MM.1S (cell line): Measurements from ENCODE around the gene NDUFS7.
"Not testable (repeated sequence)": the region's sequence is repeated elsewhere in the genome, so short reads cannot be mapped to it uniquely, and the experiment has no call there.

ENCODE experiments used
- DNase-seq: peaks from one replicate; pipeline ENCODE4 v3.0.0-alpha.2; 2015
- H2AFZ ChIP-seq: fragments of 300-600 bp; sonication (generic); 2 replicates; pipeline ENCODE4 v1.6.0; 2016; ENCODE audit warnings: antibody characterized with exemption, low read length
- H3F3A ChIP-seq: fragments of 300-600 bp; sonication (generic); 2 replicates; pipeline ENCODE4 v1.6.1; 2016; ENCODE audit warnings: mild to moderate bottlenecking, antibody characterized with exemption, low read length, moderate library complexity, mixed read lengths; ENCODE audit not compliant: insufficient read depth
- H3K27ac ChIP-seq: fragments of 300-600 bp; sonication (generic); 2 replicates; pipeline ENCODE4 v1.5.1; 2016; ENCODE audit warnings: mild to moderate bottlenecking, low read length
- H3K27me3 ChIP-seq: fragments of 300-600 bp; sonication (generic); replicated peaks from 2 replicates; pipeline ENCODE4 v1.6.0; 2016; ENCODE audit warnings: low read length; ENCODE audit not compliant: insufficient read depth
- H3K36me3 ChIP-seq: fragments of 300-600 bp; sonication (generic); replicated peaks from 2 replicates; pipeline ENCODE4 v1.6.1; 2016; ENCODE audit warnings: mild to moderate bottlenecking, low read length, mixed read lengths; ENCODE audit not compliant: insufficient read depth
- H3K4me1 ChIP-seq: fragments of 300-600 bp; sonication (generic); 2 replicates; pipeline ENCODE4 v1.6.1; 2016; ENCODE audit warnings: low read length, mixed read lengths
- H3K4me2 ChIP-seq: fragments of 300-600 bp; sonication (generic); 2 replicates; pipeline ENCODE4 v1.6.0; 2016; ENCODE audit warnings: low read depth, low read length
- H3K4me3 ChIP-seq: fragments of 300-600 bp; sonication (generic); 2 replicates; pipeline ENCODE4 v1.5.1; 2016; ENCODE audit warnings: low read length, mixed read lengths
- H3K79me2 ChIP-seq: fragments of 300-600 bp; sonication (generic); 2 replicates; pipeline ENCODE4 v1.6.1; 2016; ENCODE audit warnings: mixed run types, low read length, mixed read lengths
- H3K9ac ChIP-seq: fragments of 300-600 bp; sonication (generic); 2 replicates; pipeline ENCODE4 v1.6.1; 2016; ENCODE audit warnings: low read length, mixed read lengths
- H3K9me2 ChIP-seq: fragments of 300-600 bp; sonication (generic); replicated peaks from 2 replicates; pipeline ENCODE4 v1.6.1; 2016; ENCODE audit warnings: mild to moderate bottlenecking, low read length, mixed read lengths; ENCODE audit not compliant: insufficient read depth
- H3K9me3 ChIP-seq: fragments of 300-600 bp; sonication (generic); replicated peaks from 2 replicates; pipeline ENCODE4 v1.6.1; 2016; ENCODE audit warnings: mild to moderate bottlenecking, low read length, mixed read lengths; ENCODE audit not compliant: insufficient read depth
- H4K20me1 ChIP-seq: fragments of 300-600 bp; sonication (generic); 2 replicates; pipeline ENCODE4 v1.6.1; 2016; ENCODE audit warnings: mild to moderate bottlenecking, low read length, moderate library complexity, mixed read lengths; ENCODE audit not compliant: insufficient read depth
- CTCF ChIP-seq: fragments of 300-600 bp; sonication (generic); IDR thresholded peaks from 2 replicates; pipeline ENCODE4 v1.5.1; 2016; ENCODE audit warnings: antibody characterized with exemption, low read length, mixed read lengths
- EZH2 ChIP-seq: fragments of 300-600 bp; sonication (generic); optimal IDR thresholded peaks from 2 replicates; pipeline ENCODE3; 2017; ENCODE audit warnings: low read depth, mild to moderate bottlenecking, antibody characterized with exemption, low read length, mixed read lengths
- EZH2phosphoT487 ChIP-seq: fragments of 300-600 bp; sonication (generic); IDR thresholded peaks from 2 replicates; pipeline ENCODE4 v1.6.1; 2018; ENCODE audit warnings: antibody characterized with exemption, low read length

The NDUFS7 gene

GRCh38 chr19:1438035-1438932, 54.6 kb downstream of the NDUFS7 start, which contains the start of gene RPS15:
Gene RPS15 (plus strand): TSS chr19:1438396. CDS start chr19:1438426, 30 bp downstream.
- Histone ChIP-seq H3K9me3 (no peaks in the 10 kb centered on the region), H3K36me3 (peaks cover 14% of the 10 kb centered on the region), H3K79me2 (peaks cover 42% of the 10 kb centered on the region), H3K4me3 (peak within 1 kb of the TSS; percentile 78), H3K4me2 (peak within 1 kb of the TSS; percentile 56), H2AFZ (peak within 1 kb of the TSS; percentile 20; the same call in 1 of the 2 replicates), H3K27ac (peak within 1 kb of the TSS; percentile 58; the same call in 1 of the 2 replicates), H3K4me1 (peaks cover 36% of the 10 kb centered on the region), H3K9ac (peak within 1 kb of the TSS; percentile 93), H3F3A (peaks cover 67% of the 10 kb centered on the region), H4K20me1 (peaks cover 22% of the 10 kb centered on the region), H3K9me2 (no peaks in the 10 kb centered on the region), H3K27me3 (no peaks in the 10 kb centered on the region)
- TF ChIP-seq EZH2phosphoT487: no peak
- TF ChIP-seq CTCF: peak; percentile 98
- peak; percentile 98 for DNase-seq

- no peak overlapping the region for H2AFZ ChIP-seq
- no peak for DNase-seq
- H3F3A ChIP-seq: peaks cover 73% of the 10 kb centered on the region
- H3K79me2 ChIP-seq: peaks cover 35% of the 10 kb centered on the region
- H3K27me3 ChIP-seq: no peaks in the 10 kb centered on the region
- peaks cover 39% of the 10 kb centered on the region for H3K4me1 ChIP-seq
- H3K9ac ChIP-seq: peak overlapping the region; percentile 93
- H3K9me2 ChIP-seq: no peaks in the 10 kb centered on the region
- H3K27ac ChIP-seq: peak overlapping the region; percentile 58; the same call in 1 of the 2 replicates
- peak overlapping the region; percentile 78 for H3K4me3 ChIP-seq
- H4K20me1 ChIP-seq: peaks cover 22% of the 10 kb centered on the region
- H3K36me3 ChIP-seq: peaks cover 14% of the 10 kb centered on the region
- no peak for TF ChIP-seq CTCF
- TF ChIP-seq EZH2: no peak
- no peak for TF ChIP-seq EZH2phosphoT487
- H3K4me2 ChIP-seq: peak overlapping the region; percentile 56
- no peaks in the 10 kb centered on the region for H3K9me3 ChIP-seq
These were observed 55.2 kb downstream of the NDUFS7 start for GRCh38 chr19:1438933-1439354.

GRCh38 chr19:1439525-1440417, 56.1 kb downstream of the NDUFS7 start:
- H3K9me2 ChIP-seq, H2AFZ ChIP-seq, H3K27ac ChIP-seq, H3K9me3 ChIP-seq, H3K27me3 ChIP-seq, DNase-seq: not testable (repeated sequence)
- peak overlapping the region; percentile 93 for H3K9ac ChIP-seq
- H3K4me2 ChIP-seq: peak overlapping the region; percentile 56
- H3K4me1 ChIP-seq: peaks cover 44% of the 10 kb centered on the region
- peaks cover 75% of the 10 kb centered on the region for H3F3A ChIP-seq
- peaks cover 32% of the 10 kb centered on the region for H3K79me2 ChIP-seq
- H3K36me3 ChIP-seq: peaks cover 14% of the 10 kb centered on the region
- peaks cover 22% of the 10 kb centered on the region for H4K20me1 ChIP-seq
- peak overlapping the region; percentile 78 for H3K4me3 ChIP-seq
